MM.1S (cell line): ENCODE results near the gene TPRA1.
A peak's percentile ranks its signal among the peaks of the same experiment; 100 is the strongest.

ENCODE experiments used
- DNase-seq: peaks from one replicate; pipeline ENCODE4 v3.0.0-alpha.2; 2015
- H2AFZ ChIP-seq: fragments of 300-600 bp; sonication (generic); 2 replicates; pipeline ENCODE4 v1.6.0; 2016; ENCODE audit warnings: antibody characterized with exemption, low read length
- H3F3A ChIP-seq: fragments of 300-600 bp; sonication (generic); 2 replicates; pipeline ENCODE4 v1.6.1; 2016; ENCODE audit warnings: mild to moderate bottlenecking, antibody characterized with exemption, low read length, moderate library complexity, mixed read lengths; ENCODE audit not compliant: insufficient read depth
- H3K27ac ChIP-seq: fragments of 300-600 bp; sonication (generic); 2 replicates; pipeline ENCODE4 v1.5.1; 2016; ENCODE audit warnings: mild to moderate bottlenecking, low read length
- H3K27me3 ChIP-seq: fragments of 300-600 bp; sonication (generic); replicated peaks from 2 replicates; pipeline ENCODE4 v1.6.0; 2016; ENCODE audit warnings: low read length; ENCODE audit not compliant: insufficient read depth
- H3K36me3 ChIP-seq: fragments of 300-600 bp; sonication (generic); replicated peaks from 2 replicates; pipeline ENCODE4 v1.6.1; 2016; ENCODE audit warnings: mild to moderate bottlenecking, low read length, mixed read lengths; ENCODE audit not compliant: insufficient read depth
- H3K4me1 ChIP-seq: fragments of 300-600 bp; sonication (generic); 2 replicates; pipeline ENCODE4 v1.6.1; 2016; ENCODE audit warnings: low read length, mixed read lengths
- H3K4me2 ChIP-seq: fragments of 300-600 bp; sonication (generic); 2 replicates; pipeline ENCODE4 v1.6.0; 2016; ENCODE audit warnings: low read depth, low read length
- H3K4me3 ChIP-seq: fragments of 300-600 bp; sonication (generic); 2 replicates; pipeline ENCODE4 v1.5.1; 2016; ENCODE audit warnings: low read length, mixed read lengths
- H3K79me2 ChIP-seq: fragments of 300-600 bp; sonication (generic); 2 replicates; pipeline ENCODE4 v1.6.1; 2016; ENCODE audit warnings: mixed run types, low read length, mixed read lengths
- H3K9ac ChIP-seq: fragments of 300-600 bp; sonication (generic); 2 replicates; pipeline ENCODE4 v1.6.1; 2016; ENCODE audit warnings: low read length, mixed read lengths
- H3K9me2 ChIP-seq: fragments of 300-600 bp; sonication (generic); replicated peaks from 2 replicates; pipeline ENCODE4 v1.6.1; 2016; ENCODE audit warnings: mild to moderate bottlenecking, low read length, mixed read lengths; ENCODE audit not compliant: insufficient read depth
- H3K9me3 ChIP-seq: fragments of 300-600 bp; sonication (generic); replicated peaks from 2 replicates; pipeline ENCODE4 v1.6.1; 2016; ENCODE audit warnings: mild to moderate bottlenecking, low read length, mixed read lengths; ENCODE audit not compliant: insufficient read depth
- H4K20me1 ChIP-seq: fragments of 300-600 bp; sonication (generic); 2 replicates; pipeline ENCODE4 v1.6.1; 2016; ENCODE audit warnings: mild to moderate bottlenecking, low read length, moderate library complexity, mixed read lengths; ENCODE audit not compliant: insufficient read depth
- CTCF ChIP-seq: fragments of 300-600 bp; sonication (generic); IDR thresholded peaks from 2 replicates; pipeline ENCODE4 v1.5.1; 2016; ENCODE audit warnings: antibody characterized with exemption, low read length, mixed read lengths
- EZH2 ChIP-seq: fragments of 300-600 bp; sonication (generic); optimal IDR thresholded peaks from 2 replicates; pipeline ENCODE3; 2017; ENCODE audit warnings: low read depth, mild to moderate bottlenecking, antibody characterized with exemption, low read length, mixed read lengths
- EZH2phosphoT487 ChIP-seq: fragments of 300-600 bp; sonication (generic); IDR thresholded peaks from 2 replicates; pipeline ENCODE4 v1.6.1; 2018; ENCODE audit warnings: antibody characterized with exemption, low read length

TPRA1 gene

GRCh38 chr3:127535901-127536829 lies 54.4 kb downstream of the TPRA1 start:
- H3K36me3 ChIP-seq = no peaks in the 10 kb centered on the region
- no peaks in the 10 kb centered on the region for H3F3A ChIP-seq
- no peaks in the 10 kb centered on the region for H3K9me3 ChIP-seq
- no peaks in the 10 kb centered on the region for H3K27me3 ChIP-seq
- H3K9ac ChIP-seq = no peak overlapping the region
- no peaks in the 10 kb centered on the region for H3K4me1 ChIP-seq
- DNase-seq = peak; percentile 20
- no peak overlapping the region for H3K4me3 ChIP-seq
- no peak overlapping the region for H2AFZ ChIP-seq
- peak overlapping the region; percentile 6; the same call in 1 of the 2 replicates for H3K4me2 ChIP-seq
- TF ChIP-seq EZH2phosphoT487 = no peak
- TF ChIP-seq EZH2 = no peak
- TF ChIP-seq CTCF = no peak
- no peaks in the 10 kb centered on the region for H3K9me2 ChIP-seq
- H3K27ac ChIP-seq = no peak overlapping the region
- H3K79me2 ChIP-seq = no peaks in the 10 kb centered on the region
- H4K20me1 ChIP-seq = no peaks in the 10 kb centered on the region

DNA sequence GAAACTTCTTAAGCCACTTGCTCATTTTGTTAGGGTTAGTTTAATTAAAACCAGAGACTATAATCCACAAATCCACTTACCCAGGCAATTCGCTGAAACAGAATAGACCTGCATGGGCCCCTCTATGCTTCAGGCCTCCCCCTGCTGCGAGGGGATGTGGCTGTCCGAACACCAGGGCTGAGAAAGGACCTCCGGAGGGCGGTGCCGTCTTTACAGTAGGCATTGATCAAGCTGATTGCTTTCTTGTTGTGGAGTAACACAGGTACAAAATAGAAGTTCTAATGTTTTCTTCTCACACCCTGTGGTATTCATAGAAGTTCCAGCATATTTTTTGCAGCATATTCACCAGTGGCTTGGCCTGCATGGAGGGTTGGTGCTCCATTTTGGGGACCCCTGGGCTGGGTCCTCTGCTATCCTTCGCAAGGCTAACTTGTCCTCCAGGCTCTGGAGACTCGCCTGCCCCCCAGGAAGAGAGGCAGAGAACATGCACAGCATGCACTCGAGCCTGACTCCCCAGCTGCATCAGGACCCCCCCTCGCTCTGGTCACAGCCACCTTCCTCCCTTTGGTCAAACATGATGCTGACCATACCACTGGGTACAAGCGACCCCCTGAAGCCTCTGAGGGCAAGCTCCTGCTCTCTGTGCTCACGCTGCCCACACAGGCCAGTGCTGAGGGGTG lies 55.3 kb downstream of the TPRA1 start:
- DNase-seq = no peak

GRCh38 chr3:127534564-127534963 lies 56.0 kb downstream of the TPRA1 start:
- no peak overlapping the region for H2AFZ ChIP-seq
- no peak overlapping the region for H3K4me2 ChIP-seq

More for the DNA sequence above, 55.3 kb downstream of the TPRA1 start:
- H3K4me1 ChIP-seq = no peaks in the 10 kb centered on the region
- no peaks in the 10 kb centered on the region for H3K79me2 ChIP-seq
- TF ChIP-seq EZH2 (no peak), CTCF (no peak), EZH2phosphoT487 (no peak)
- H2AFZ ChIP-seq = no peak overlapping the region
- H3K27me3 ChIP-seq = no peaks in the 10 kb centered on the region
- H3K9me2 ChIP-seq = no peaks in the 10 kb centered on the region
- no peak overlapping the region for H3K9ac ChIP-seq
- H3K4me3 ChIP-seq = no peak overlapping the region
- no peak overlapping the region for H3K27ac ChIP-seq
- H3F3A ChIP-seq = no peaks in the 10 kb centered on the region
- no peak overlapping the region for H3K4me2 ChIP-seq
- no peaks in the 10 kb centered on the region for H4K20me1 ChIP-seq
- no peaks in the 10 kb centered on the region for H3K36me3 ChIP-seq
- no peaks in the 10 kb centered on the region for H3K9me3 ChIP-seq

More at GRCh38 chr3:127534564-127534963, 56.0 kb downstream of the TPRA1 start:
- no peak for TF ChIP-seq EZH2
- TF ChIP-seq EZH2phosphoT487 = no peak
- TF ChIP-seq CTCF = no peak
- Histone ChIP-seq H3K4me1 (no peaks in the 10 kb centered on the region), H3K9me3 (no peaks in the 10 kb centered on the region), H3K4me3 (no peak overlapping the region), H3K79me2 (no peaks in the 10 kb centered on the region), H3F3A (no peaks in the 10 kb centered on the region), H3K9ac (no peak overlapping the region), H3K27ac (no peak overlapping the region), H3K36me3 (no peaks in the 10 kb centered on the region), H3K27me3 (no peaks in the 10 kb centered on the region), H4K20me1 (no peaks in the 10 kb centered on the region), H3K9me2 (no peaks in the 10 kb centered on the region)
- DNase-seq = no peak
